ENCODE data around the gene CST9L. TPM values are rescaled to one million over a fixed set of nuclear protein-coding genes. Genes with fewer than 3 reads are reported as not detected.
"Not testable (repeated sequence)": the region's sequence is repeated elsewhere in the genome, so short reads cannot be mapped to it uniquely, and the experiment has no call there.

Gene CST9L
- total RNA-seq, 1 donor from 2014 or later, result not detected

DNA sequence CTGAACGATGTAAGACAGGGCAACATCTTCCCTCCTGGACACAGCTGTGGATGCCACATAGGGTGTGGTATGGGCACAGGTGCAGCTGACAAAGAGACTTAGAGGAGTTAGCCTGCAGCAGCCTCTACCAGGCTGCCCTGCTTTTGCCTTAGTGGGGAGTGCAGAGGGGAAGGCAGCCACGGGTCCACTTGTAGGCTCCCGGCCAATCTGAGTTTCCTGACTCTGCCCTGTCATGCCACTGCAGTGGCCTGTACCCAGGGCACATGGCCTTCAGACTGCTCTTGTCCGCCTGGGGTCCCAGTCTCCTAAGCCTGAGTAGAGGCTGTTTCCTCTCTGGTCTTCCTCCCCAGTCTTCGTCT, 17.1 kb upstream of the CST9L start:
- TF ChIP-seq, protein P1, sequence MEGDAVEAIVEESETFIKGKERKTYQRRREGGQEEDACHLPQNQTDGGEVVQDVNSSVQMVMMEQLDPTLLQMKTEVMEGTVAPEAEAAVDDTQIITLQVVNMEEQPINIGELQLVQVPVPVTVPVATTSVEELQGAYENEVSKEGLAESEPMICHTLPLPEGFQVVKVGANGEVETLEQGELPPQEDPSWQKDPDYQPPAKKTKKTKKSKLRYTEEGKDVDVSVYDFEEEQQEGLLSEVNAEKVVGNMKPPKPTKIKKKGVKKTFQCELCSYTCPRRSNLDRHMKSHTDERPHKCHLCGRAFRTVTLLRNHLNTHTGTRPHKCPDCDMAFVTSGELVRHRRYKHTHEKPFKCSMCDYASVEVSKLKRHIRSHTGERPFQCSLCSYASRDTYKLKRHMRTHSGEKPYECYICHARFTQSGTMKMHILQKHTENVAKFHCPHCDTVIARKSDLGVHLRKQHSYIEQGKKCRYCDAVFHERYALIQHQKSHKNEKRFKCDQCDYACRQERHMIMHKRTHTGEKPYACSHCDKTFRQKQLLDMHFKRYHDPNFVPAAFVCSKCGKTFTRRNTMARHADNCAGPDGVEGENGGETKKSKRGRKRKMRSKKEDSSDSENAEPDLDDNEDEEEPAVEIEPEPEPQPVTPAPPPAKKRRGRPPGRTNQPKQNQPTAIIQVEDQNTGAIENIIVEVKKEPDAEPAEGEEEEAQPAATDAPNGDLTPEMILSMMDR (IDR thresholded peaks at IDR 0.05; ENCODE audit: insufficient read depth, low read length, poor library complexity, severe bottlenecking), result no peak
- no peak overlapping the region for H3K4me3 ChIP-seq (ENCODE audit: low read depth, low read length)
- H3K36me3 ChIP-seq (ENCODE audit: control insufficient read depth, insufficient read depth, low read length), result no peaks in the 10 kb centered on the region
- H3K27me3 ChIP-seq (ENCODE audit: control insufficient read depth, insufficient read depth, low read length), result no peaks in the 10 kb centered on the region
- DNase-seq (ENCODE audit: low read depth), result no peak

DNA sequence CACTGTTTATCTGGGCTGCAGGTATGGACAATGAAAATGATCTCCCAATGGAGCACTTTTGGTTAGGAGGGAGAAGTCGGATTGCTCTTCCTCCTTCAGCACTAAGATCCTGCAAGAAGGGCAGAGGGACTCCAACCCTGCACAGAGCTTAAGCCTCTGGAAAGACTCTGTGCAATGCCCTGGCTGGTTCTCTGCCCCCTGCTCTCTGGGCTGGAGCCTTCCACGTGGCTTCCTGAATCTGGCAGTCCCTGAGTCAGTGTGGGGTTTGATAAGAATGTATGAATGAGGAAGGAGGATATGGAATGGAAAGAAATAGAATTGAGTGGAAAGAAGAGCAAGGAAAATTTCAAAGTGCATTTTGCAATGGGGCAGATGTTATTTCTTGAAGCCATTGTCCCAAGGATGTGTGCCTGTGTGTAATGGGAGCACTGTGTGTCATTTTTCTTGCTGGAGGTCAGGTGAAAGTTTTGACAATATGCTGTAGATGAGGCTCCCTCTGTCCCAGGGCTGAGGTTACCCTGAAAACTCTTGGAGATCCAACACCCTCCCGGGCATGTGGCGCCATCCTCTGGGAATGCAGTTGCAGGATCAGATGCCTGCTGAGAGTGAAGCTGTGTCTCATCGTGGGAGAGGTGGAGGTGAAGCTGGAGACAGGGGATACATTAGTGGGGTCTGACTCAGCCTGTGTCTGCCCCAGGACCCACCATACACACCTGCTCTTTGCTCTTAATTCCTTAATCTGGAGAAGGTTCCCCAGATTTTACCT, 16.3 kb upstream of the CST9L start:
- Histone ChIP-seq H3K36me3 (ENCODE audit: control insufficient read depth, insufficient read depth, low read length) (no peaks in the 10 kb centered on the region), H3K4me3 (ENCODE audit: low read depth, low read length) (no peak overlapping the region), H3K27me3 (ENCODE audit: control insufficient read depth, insufficient read depth, low read length) (no peaks in the 10 kb centered on the region)
- TF ChIP-seq, protein P1 (IDR thresholded peaks at IDR 0.05; ENCODE audit: insufficient read depth, low read length, poor library complexity, severe bottlenecking), result no peak
- DNase-seq (ENCODE audit: low read depth), result no peak

DNA sequence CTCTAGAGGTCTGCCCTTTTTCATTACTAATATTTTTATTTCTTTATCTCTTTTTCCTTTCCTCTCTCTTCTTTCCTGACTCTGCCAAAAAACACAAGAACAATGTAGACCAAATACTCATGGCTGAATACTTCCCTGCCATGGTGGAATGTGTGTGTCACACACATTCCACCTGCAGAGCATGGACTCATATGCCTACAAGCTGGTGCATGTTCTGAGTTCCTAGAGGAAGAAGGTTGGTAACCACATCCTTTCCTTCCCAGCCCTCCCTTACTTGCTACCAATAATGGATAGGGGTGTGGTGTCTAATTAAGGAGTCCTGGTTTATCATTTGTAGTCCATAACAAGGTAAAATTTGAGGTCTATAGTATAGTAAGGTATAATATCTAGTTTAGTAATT, 15.2 kb upstream of the CST9L start:
- TF ChIP-seq, protein P1 (IDR thresholded peaks at IDR 0.05; ENCODE audit: insufficient read depth, low read length, poor library complexity, severe bottlenecking), result no peak
- peak; percentile 25 for DNase-seq (ENCODE audit: low read depth)
- H3K27me3 ChIP-seq (ENCODE audit: control insufficient read depth, insufficient read depth, low read length), result no peaks in the 10 kb centered on the region
- no peak overlapping the region for H3K4me3 ChIP-seq (ENCODE audit: low read depth, low read length)
- no peaks in the 10 kb centered on the region for H3K36me3 ChIP-seq (ENCODE audit: control insufficient read depth, insufficient read depth, low read length)

DNA sequence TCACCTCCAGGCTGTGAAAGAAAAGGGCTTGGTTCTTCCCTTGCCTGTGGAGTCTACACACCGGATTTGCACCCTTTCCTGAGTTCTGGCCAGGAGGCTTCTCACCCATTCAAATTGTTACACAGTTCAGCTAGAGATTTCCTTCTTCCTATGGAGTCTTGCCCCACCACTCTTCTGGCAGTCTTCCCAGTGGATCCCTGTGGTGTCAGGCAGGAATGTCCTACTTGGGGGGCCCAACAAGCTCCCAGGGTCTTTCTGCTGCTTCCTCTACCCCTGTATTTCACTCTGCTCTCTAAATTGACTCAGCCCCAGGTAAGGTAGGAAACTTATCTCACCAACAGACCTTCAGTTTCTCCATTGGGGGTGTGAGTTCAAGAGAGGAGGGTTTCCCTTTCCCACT, 14.0 kb upstream of the CST9L start:
- H3K4me3 ChIP-seq (ENCODE audit: low read depth, low read length), result no peak overlapping the region

DNA sequence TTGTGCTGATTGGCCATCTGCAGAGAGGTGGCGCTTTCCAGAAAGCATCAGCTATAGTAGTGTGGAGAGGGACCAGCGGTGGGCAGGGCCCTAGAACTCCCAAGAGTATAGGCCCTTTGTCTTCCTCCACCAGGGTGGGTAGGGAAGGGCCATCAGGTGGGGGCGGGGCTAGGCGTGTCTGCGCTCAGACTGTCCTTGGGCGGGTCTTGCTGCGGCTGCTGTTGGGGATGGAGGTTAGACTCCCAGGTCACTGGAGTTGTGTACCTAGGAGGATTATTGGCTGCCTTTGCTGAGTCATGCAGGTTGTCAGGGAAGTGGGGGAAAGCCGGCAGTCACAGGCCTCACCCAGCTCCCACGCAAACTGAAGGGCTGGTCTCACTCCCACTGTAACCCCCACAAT, 13.5 kb upstream of the CST9L start:
- H3K27me3 ChIP-seq (ENCODE audit: control insufficient read depth, insufficient read depth, low read length); H3K36me3 ChIP-seq (ENCODE audit: control insufficient read depth, insufficient read depth, low read length); H3K4me3 ChIP-seq (ENCODE audit: low read depth, low read length); DNase-seq (ENCODE audit: low read depth): not testable (repeated sequence)

More for the DNA sequence above, 14.0 kb upstream of the CST9L start:
- TF ChIP-seq, protein P1 (IDR thresholded peaks at IDR 0.05; ENCODE audit: insufficient read depth, low read length, poor library complexity, severe bottlenecking), result no peak
- no peaks in the 10 kb centered on the region for H3K36me3 ChIP-seq (ENCODE audit: control insufficient read depth, insufficient read depth, low read length)
- no peaks in the 10 kb centered on the region for H3K27me3 ChIP-seq (ENCODE audit: control insufficient read depth, insufficient read depth, low read length)
- DNase-seq (ENCODE audit: low read depth), result no peak

DNA sequence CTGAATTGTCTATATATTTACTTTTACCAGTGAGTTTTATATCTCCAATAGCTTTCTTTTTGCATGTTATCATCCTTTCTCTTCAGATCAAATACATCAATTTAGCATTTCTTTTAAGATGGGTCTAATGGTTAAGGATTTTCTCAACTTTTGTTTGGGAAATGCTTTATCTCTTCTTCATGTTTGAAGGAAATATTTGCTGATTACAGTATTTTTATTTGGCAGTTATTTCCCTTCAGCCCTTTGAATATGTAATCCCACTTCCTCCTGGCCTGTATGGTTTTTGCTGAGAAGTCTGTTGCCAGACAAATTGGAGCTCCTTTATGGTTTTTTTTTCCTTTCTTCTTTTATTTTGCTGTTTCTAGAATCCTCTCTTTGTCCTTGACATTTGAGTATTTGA, 6.7 kb upstream of the CST9L start:
- TF ChIP-seq, protein P1 (IDR thresholded peaks at IDR 0.05; ENCODE audit: insufficient read depth, low read length, poor library complexity, severe bottlenecking), result no peak
- no peak overlapping the region for H3K4me3 ChIP-seq (ENCODE audit: low read depth, low read length)
- DNase-seq (ENCODE audit: low read depth), result no peak
- no peaks in the 10 kb centered on the region for H3K36me3 ChIP-seq (ENCODE audit: control insufficient read depth, insufficient read depth, low read length)
- no peaks in the 10 kb centered on the region for H3K27me3 ChIP-seq (ENCODE audit: control insufficient read depth, insufficient read depth, low read length)
